Measurements from ENCODE around the gene RAD18. TPM values are rescaled to one million over a fixed set of nuclear protein-coding genes. Genes with fewer than 3 reads are reported as not detected.

Gene RAD18
- total and polyA plus RNA-seq, 9 donors, result 2.9 to 9.2 (median 7.8) TPM

DNA sequence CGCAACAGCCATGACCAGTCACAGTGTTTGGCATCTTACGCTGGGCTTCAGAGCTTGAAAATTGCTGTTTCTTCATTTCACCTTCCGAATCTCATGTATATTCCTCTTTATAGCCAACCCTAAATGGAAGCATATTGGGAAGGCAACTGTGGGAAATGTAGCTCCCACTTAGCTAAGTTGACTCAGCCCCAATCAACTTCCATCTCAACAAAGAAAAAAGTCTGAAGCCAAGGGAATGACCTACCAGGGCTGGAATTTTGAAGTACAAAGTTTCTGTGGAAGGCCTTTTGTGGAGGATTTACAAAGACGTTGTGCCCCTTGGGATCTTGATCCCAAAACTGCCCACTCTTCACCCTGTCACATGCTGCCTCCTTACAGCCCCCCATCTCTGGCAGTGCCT, 108.6 kb downstream of the RAD18 start:
- DNase-seq, result no peak
- H3K27ac ChIP-seq, result no peak overlapping the region
- no peaks in the 10 kb centered on the region for H3K27me3 ChIP-seq
- H3K4me3 ChIP-seq, result no peak overlapping the region
- no peaks in the 10 kb centered on the region for H3K36me3 ChIP-seq
- intact Hi-C loops (cut with DNase I), result no loop called here
- TF ChIP-seq, protein P1, sequence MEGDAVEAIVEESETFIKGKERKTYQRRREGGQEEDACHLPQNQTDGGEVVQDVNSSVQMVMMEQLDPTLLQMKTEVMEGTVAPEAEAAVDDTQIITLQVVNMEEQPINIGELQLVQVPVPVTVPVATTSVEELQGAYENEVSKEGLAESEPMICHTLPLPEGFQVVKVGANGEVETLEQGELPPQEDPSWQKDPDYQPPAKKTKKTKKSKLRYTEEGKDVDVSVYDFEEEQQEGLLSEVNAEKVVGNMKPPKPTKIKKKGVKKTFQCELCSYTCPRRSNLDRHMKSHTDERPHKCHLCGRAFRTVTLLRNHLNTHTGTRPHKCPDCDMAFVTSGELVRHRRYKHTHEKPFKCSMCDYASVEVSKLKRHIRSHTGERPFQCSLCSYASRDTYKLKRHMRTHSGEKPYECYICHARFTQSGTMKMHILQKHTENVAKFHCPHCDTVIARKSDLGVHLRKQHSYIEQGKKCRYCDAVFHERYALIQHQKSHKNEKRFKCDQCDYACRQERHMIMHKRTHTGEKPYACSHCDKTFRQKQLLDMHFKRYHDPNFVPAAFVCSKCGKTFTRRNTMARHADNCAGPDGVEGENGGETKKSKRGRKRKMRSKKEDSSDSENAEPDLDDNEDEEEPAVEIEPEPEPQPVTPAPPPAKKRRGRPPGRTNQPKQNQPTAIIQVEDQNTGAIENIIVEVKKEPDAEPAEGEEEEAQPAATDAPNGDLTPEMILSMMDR (IDR thresholded peaks at IDR 0.05), result no peak
- no peak for TF ChIP-seq POLR2A (IDR thresholded peaks at IDR 0.05)
- no peak for TF ChIP-seq EP300 (IDR thresholded peaks at IDR 0.05)
- H3K9me3 ChIP-seq, result no peaks in the 10 kb centered on the region
- 94 to 98% (median 96%) methylated on average over 4 of the region's 4 CpGs for WGBS, 3 donors
- no peaks in the 10 kb centered on the region for H3K4me1 ChIP-seq (ENCODE audit: insufficient read depth)

DNA sequence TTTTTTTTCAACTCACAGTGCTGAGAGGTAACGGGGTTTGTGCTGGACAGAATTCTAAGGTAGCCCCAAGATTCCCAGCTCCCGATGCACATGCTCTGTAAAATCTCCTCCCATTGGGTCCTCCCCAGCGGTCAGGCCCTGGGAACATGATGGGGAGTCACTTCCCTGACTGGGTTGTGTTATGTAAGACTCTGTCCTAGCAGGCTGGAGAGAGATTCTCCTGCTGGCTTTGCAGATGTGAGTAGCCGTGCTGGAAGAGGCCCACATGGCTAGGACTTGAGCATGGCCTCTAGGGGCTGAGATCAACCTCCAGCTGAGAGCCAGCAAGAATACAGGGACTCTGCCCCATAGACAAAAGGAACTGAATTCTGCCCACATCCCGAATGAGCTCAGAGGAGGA, 110.2 kb downstream of the RAD18 start:
- Histone ChIP-seq H3K9me3 (no peaks in the 10 kb centered on the region), H3K4me3 (no peak overlapping the region), H3K27ac (no peak overlapping the region), H3K27me3 (no peaks in the 10 kb centered on the region), H3K4me1 (ENCODE audit: insufficient read depth) (no peaks in the 10 kb centered on the region), H3K36me3 (no peaks in the 10 kb centered on the region)
- no peak for DNase-seq
- intact Hi-C loops (cut with DNase I), result no loop called here
- WGBS, 3 donors, result 92 to 94% (median 93%) methylated on average over 5 of the region's 5 CpGs
- TF ChIP-seq POLR2A (IDR thresholded peaks at IDR 0.05) (no peak), EP300 (IDR thresholded peaks at IDR 0.05) (no peak)
- TF ChIP-seq, protein P1 (IDR thresholded peaks at IDR 0.05), result no peak

DNA sequence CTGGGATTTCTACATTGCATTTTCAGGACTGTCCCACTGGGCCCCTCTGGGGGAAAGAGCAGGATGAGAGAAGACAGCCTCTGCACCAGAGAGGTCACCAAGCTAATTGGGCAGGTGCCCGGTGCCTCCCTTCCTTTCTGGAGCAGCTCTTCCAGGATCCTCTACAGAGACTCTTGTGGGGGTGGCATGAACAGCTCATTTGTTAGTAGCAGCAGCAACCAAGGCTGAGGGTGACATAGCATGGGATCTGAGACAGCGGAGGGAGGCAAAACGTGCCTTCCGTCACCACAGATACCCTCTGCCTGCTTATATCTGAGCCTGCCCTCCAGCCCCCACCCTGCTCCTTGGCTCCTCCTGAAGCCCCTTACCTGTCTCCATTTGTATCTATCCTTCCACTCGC, 110.8 kb downstream of the RAD18 start:
- 96 to 98% (median 96%) methylated on average over 5 of the region's 5 CpGs for WGBS, 3 donors
- no peaks in the 10 kb centered on the region for H3K27me3 ChIP-seq
- intact Hi-C loops (cut with DNase I), result no loop called here

DNA sequence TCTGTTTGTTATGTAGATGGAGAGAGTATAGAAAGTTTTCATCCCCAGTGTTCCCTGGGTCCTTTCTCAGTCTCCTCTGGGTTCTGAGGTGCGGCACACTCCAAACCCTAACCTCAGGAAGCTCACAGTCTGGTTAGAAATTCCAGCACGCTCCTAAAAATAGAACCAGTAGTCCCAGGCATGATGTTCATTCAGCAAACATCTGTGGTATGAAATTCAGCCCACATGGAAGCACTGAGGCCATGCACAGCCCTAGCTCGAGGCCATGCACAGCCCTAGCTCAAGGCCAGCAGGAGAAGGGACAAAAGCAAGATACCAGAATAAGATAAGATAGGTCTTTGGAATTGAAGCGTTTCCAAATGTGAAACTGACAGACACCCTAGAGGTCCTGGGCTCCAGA, 111.6 kb downstream of the RAD18 start:
- no peaks in the 10 kb centered on the region for H3K4me1 ChIP-seq (ENCODE audit: insufficient read depth)
- no peak for DNase-seq
- no peak overlapping the region for H3K4me3 ChIP-seq
- no peaks in the 10 kb centered on the region for H3K36me3 ChIP-seq
- intact Hi-C loops (cut with DNase I), result no loop called here
- H3K27ac ChIP-seq, result no peak overlapping the region
- H3K27me3 ChIP-seq, result no peaks in the 10 kb centered on the region
- no peaks in the 10 kb centered on the region for H3K9me3 ChIP-seq
- TF ChIP-seq POLR2A (IDR thresholded peaks at IDR 0.05) (no peak), EP300 (IDR thresholded peaks at IDR 0.05) (no peak)
- TF ChIP-seq, protein P1 (IDR thresholded peaks at IDR 0.05), result no peak
- WGBS, 3 donors, result 44 to 48% (median 46%) methylated on average over 4 of the region's 4 CpGs

More for the DNA sequence above, 110.8 kb downstream of the RAD18 start:
- no peaks in the 10 kb centered on the region for H3K36me3 ChIP-seq
- H3K9me3 ChIP-seq, result no peaks in the 10 kb centered on the region
- H3K4me3 ChIP-seq, result no peak overlapping the region
- TF ChIP-seq POLR2A (IDR thresholded peaks at IDR 0.05), result no peak
- no peak for TF ChIP-seq EP300 (IDR thresholded peaks at IDR 0.05)
- TF ChIP-seq, protein P1 (IDR thresholded peaks at IDR 0.05), result no peak
- H3K27ac ChIP-seq, result no peak overlapping the region
- no peak for DNase-seq
- no peaks in the 10 kb centered on the region for H3K4me1 ChIP-seq (ENCODE audit: insufficient read depth)

Data from ovary (tissue), 9 donors.